Measurements from ENCODE around the gene CTAGE8.
"Not testable (repeated sequence)": the region's sequence is repeated elsewhere in the genome, so short reads cannot be mapped to it uniquely, and the experiment has no call there.

- TF ChIP-seq CTCF (IDR thresholded peaks at IDR 0.05; ENCODE audit: insufficient read depth, low read length); GABPA (IDR thresholded peaks at IDR 0.05; ENCODE audit: low read depth); REST (IDR thresholded peaks at IDR 0.05; ENCODE audit: insufficient replicate concordance, low read depth): not testable (repeated sequence)
These were observed 14.6 kb upstream of the CTAGE8 start for GRCh38 chr7:144283716-144284115.

Data from HL-60 (cell line).